Stimulated activated memory B cell treated with anti-CD40 and anti-IgM and Interleukin-4, amounts not matched to agents 10 μg/mL and 1 μg/mL and 100 μg/mL, for 72 hours (primary cell): ENCODE measurements around the gene ZYX.
"Not testable (repeated sequence)": the region's sequence is repeated elsewhere in the genome, so short reads cannot be mapped to it uniquely, and the experiment has no call there.

ENCODE experiments used
- ATAC-seq: fragments of 150-1000 bp; cut with Tn5 transposase; 2 replicates; pipeline ENCODE4 v1.10.0; 2021
- H3K27ac Mint-ChIP-seq: one replicate; pipeline ENCODE4 v1.8.0; 2022; ENCODE audit warnings: mild to moderate bottlenecking, mixed read lengths
- H3K27me3 Mint-ChIP-seq: one replicate; pipeline ENCODE4 v1.8.0; 2022; ENCODE audit warnings: mixed read lengths
- H3K36me3 Mint-ChIP-seq: one replicate; pipeline ENCODE4 v1.8.0; 2022; ENCODE audit warnings: mixed read lengths
- H3K4me1 Mint-ChIP-seq: one replicate; pipeline ENCODE4 v1.8.0; 2022; ENCODE audit warnings: mixed read lengths
- H3K4me3 Mint-ChIP-seq: one replicate; pipeline ENCODE4 v1.8.0; 2022; ENCODE audit warnings: mild to moderate bottlenecking, moderate library complexity, mixed read lengths
- H3K9me3 Mint-ChIP-seq: one replicate; pipeline ENCODE4 v1.8.0; 2022; ENCODE audit warnings: mixed read lengths

ZYX gene

DNA sequence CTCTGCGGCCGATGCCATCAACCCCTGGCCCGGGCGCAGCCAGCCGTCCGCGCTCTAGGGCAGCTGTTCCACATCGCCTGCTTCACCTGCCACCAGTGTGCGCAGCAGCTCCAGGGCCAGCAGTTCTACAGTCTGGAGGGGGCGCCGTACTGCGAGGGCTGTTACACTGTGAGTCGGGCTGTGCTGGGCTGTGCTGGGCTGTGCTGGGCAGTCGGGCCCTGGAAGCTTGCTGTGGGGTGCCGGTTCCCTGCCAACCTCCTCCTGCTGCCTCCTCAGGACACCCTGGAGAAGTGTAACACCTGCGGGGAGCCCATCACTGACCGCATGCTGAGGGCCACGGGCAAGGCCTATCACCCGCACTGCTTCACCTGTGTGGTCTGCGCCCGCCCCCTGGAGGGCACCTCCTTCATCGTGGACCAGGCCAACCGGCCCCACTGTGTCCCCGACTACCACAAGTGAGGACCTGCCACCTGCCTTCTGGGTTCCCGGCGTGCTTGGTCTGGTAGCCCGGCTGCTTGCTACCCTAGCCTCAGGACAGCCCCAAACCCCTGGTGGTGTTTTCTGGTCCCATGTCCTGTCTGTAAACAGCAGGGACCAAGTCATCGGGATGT lies 7.5 kb downstream of the ZYX start:
- Mint-ChIP-seq H3K9me3 (no peaks in the 10 kb centered on the region), H3K36me3 (peaks cover 35% of the 10 kb centered on the region), H3K27me3 (no peaks in the 10 kb centered on the region), H3K4me1 (no peaks in the 10 kb centered on the region), H3K4me3 (no peak overlapping the region), H3K27ac (no peak overlapping the region)
- no peak for ATAC-seq

- no peaks in the 10 kb centered on the region for H3K9me3 Mint-ChIP-seq
- no peaks in the 10 kb centered on the region for H3K4me1 Mint-ChIP-seq
- H3K36me3 Mint-ChIP-seq: peaks cover 40% of the 10 kb centered on the region
- no peaks in the 10 kb centered on the region for H3K27me3 Mint-ChIP-seq
- no peak for ATAC-seq
- no peak overlapping the region for H3K27ac Mint-ChIP-seq
- H3K4me3 Mint-ChIP-seq: no peak overlapping the region
Measured at GRCh38 chr7:143389316-143390103, 8.4 kb downstream of the ZYX start.

- no peaks in the 10 kb centered on the region for H3K27me3 Mint-ChIP-seq
- no peaks in the 10 kb centered on the region for H3K9me3 Mint-ChIP-seq
- H3K4me1 Mint-ChIP-seq: no peaks in the 10 kb centered on the region
- H3K4me3 Mint-ChIP-seq: no peak overlapping the region
- no peak for ATAC-seq
- no peak overlapping the region for H3K27ac Mint-ChIP-seq
- peaks cover 40% of the 10 kb centered on the region for H3K36me3 Mint-ChIP-seq
Measured at GRCh38 chr7:143390104-143390772, 9.1 kb downstream of the ZYX start.

DNA sequence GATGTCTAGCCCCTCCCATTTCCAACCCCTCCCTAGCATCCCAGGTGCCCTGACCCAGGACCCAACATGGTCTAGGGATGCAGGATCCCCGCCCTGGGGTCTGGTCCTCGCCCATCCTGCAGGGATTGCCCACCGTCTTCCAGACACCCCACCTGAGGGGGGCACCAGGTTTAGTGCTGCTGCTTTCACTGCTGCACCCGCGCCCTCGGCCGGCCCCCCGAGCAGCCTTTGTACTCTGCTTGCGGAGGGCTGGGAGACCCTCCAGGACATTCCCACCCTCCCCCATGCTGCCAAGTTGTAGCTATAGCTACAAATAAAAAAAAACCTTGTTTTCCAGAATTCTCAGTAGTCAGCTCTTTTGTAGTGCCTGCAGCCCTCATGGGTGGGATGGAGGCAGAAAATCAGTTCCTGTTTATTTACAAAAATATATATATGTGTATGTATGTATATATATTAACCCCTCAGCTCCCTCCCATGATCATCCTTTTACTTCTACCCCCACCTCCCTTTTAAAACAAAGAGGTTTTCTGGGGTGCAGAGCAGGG lies 9.7 kb downstream of the ZYX start:
- no peaks in the 10 kb centered on the region for H3K4me1 Mint-ChIP-seq
- no peak for ATAC-seq
- peaks cover 40% of the 10 kb centered on the region for H3K36me3 Mint-ChIP-seq
- no peaks in the 10 kb centered on the region for H3K9me3 Mint-ChIP-seq
- H3K4me3 Mint-ChIP-seq: no peak overlapping the region
- no peak overlapping the region for H3K27ac Mint-ChIP-seq
- H3K27me3 Mint-ChIP-seq: no peaks in the 10 kb centered on the region

DNA sequence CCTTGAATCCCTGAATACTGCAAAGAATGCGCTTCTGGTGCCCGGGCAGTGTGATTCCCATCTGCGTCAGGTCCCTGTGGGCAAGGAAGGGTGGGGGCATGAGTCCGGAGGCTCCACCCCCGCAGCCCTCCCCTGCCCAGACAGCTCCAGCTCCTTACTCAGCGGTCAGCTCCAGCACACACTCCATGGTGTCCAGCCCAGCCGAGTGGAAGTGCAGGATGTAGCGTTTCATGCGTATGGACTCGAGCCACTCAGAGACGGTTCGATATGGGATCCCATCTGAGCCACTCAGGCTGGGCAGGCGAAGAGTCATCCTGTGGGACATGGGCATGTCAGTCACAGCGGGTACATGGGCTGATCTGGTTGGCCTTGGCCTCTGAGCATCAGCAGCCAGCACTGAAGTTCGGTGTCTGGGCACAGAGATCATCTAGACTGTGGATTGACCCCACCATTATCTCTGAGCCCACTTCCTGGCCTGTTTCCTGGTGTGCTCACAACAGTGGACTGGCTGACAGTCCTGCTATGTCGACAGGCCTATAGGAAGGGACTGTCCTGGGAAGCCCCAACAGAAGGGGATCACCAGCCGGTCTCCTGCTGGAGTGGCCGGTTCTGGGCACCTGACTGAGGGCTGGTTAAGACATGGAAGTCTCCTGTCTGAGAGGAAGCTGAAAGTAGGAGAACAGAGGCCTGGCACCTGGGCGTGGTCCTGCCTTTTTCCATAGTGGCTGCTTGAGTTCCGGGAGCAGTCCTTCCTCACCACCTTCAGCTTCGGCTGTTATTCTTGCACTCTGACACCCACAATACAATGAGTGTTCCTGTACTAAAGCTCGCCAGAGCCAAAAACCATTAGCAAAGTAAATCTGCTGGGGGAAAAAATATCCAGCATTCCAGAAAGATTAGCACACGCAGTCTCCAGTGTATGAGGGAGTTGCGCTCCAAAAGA lies 10.6 kb downstream of the ZYX start:
- Mint-ChIP-seq H3K27ac (no peak overlapping the region), H3K36me3 (peaks cover 40% of the 10 kb centered on the region)

DNA sequence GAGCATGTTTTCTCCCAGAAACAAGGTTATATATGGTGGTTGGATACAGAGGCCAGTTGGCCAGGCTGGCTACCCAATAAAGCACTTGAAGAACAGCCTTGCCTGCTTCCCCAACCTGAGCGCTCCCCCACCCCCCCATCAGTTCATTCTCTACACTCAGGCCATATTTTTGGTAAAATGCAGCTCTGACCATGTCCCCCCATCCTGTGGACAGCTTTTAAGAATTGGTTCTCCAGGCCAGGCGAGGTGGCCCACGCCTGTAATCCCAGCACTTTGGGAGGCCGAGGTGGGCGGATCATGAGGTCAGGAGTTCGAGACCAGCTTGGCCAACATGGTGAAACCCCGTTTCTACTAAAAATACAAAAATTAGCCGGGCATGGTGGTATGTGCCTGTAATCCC lies 11.3 kb downstream of the ZYX start:
- not testable (repeated sequence) for H3K4me1 Mint-ChIP-seq, H3K27ac Mint-ChIP-seq

More for the DNA sequence above, 10.6 kb downstream of the ZYX start:
- Mint-ChIP-seq H3K27me3 (no peaks in the 10 kb centered on the region), H3K4me1 (no peaks in the 10 kb centered on the region), H3K9me3 (no peaks in the 10 kb centered on the region), H3K4me3 (no peak overlapping the region)
- no peak for ATAC-seq

DNA sequence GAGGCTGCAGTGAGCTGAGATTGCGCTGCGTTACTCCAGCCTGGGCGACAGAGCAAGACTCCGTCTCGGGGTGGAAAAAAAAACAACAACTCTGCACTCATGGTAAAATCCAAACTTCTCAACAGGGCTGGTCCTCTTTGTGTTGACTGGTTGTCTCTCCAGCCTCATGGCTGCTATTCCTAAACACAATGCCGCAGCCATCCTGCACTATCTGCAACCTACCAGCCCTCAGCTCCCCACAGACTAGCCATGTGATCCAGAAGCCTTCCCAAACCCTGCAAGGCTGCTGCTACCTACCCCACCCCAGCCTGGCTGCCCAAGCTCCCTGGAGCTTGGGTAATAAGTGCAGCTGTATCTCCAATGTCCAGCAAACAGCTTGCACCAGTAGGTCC lies 11.7 kb downstream of the ZYX start:
- Mint-ChIP-seq H3K27ac (no peak overlapping the region), H3K9me3 (no peaks in the 10 kb centered on the region), H3K4me1 (no peaks in the 10 kb centered on the region), H3K27me3 (no peaks in the 10 kb centered on the region), H3K36me3 (peaks cover 40% of the 10 kb centered on the region), H3K4me3 (no peak overlapping the region)
- no peak for ATAC-seq

More for the DNA sequence above, 11.3 kb downstream of the ZYX start:
- H3K36me3 Mint-ChIP-seq: peaks cover 40% of the 10 kb centered on the region
- H3K9me3 Mint-ChIP-seq, H3K4me3 Mint-ChIP-seq, H3K27me3 Mint-ChIP-seq, ATAC-seq: not testable (repeated sequence)

- H3K4me1 Mint-ChIP-seq: no peaks in the 10 kb centered on the region
- no peak overlapping the region for H3K4me3 Mint-ChIP-seq
- no peak overlapping the region for H3K27ac Mint-ChIP-seq
- no peaks in the 10 kb centered on the region for H3K9me3 Mint-ChIP-seq
- H3K27me3 Mint-ChIP-seq: no peaks in the 10 kb centered on the region
- peaks cover 40% of the 10 kb centered on the region for H3K36me3 Mint-ChIP-seq
- no peak for ATAC-seq
Measured at GRCh38 chr7:143393267-143394041, 12.3 kb downstream of the ZYX start.

- no peaks in the 10 kb centered on the region for H3K4me1 Mint-ChIP-seq
- no peak for ATAC-seq
- no peak overlapping the region for H3K4me3 Mint-ChIP-seq
- peaks cover 39% of the 10 kb centered on the region for H3K36me3 Mint-ChIP-seq
- no peaks in the 10 kb centered on the region for H3K27me3 Mint-ChIP-seq
- H3K9me3 Mint-ChIP-seq: no peaks in the 10 kb centered on the region
- no peak overlapping the region for H3K27ac Mint-ChIP-seq
Measured at GRCh38 chr7:143394068-143394467, 12.9 kb downstream of the ZYX start.

- Mint-ChIP-seq H3K36me3 (peaks cover 32% of the 10 kb centered on the region), H3K27me3 (no peaks in the 10 kb centered on the region), H3K4me1 (no peaks in the 10 kb centered on the region), H3K9me3 (no peaks in the 10 kb centered on the region), H3K4me3 (no peak overlapping the region), H3K27ac (no peak overlapping the region)
- ATAC-seq: no peak
Measured at GRCh38 chr7:143394777-143395176, 13.6 kb downstream of the ZYX start.

- no peaks in the 10 kb centered on the region for H3K9me3 Mint-ChIP-seq
- no peak overlapping the region for H3K27ac Mint-ChIP-seq
- ATAC-seq: no peak
- H3K27me3 Mint-ChIP-seq: no peaks in the 10 kb centered on the region
- no peaks in the 10 kb centered on the region for H3K4me1 Mint-ChIP-seq
- H3K4me3 Mint-ChIP-seq: no peak overlapping the region
- H3K36me3 Mint-ChIP-seq: peaks cover 25% of the 10 kb centered on the region
Measured at GRCh38 chr7:143395187-143396149, 14.3 kb downstream of the ZYX start.

GRCh38 chr7:143396182-143396581 lies 15.0 kb downstream of the ZYX start:
- H3K36me3 Mint-ChIP-seq: peaks cover 20% of the 10 kb centered on the region
- H3K4me3 Mint-ChIP-seq: no peak overlapping the region
- H3K9me3 Mint-ChIP-seq: no peaks in the 10 kb centered on the region
- H3K27ac Mint-ChIP-seq: no peak overlapping the region
- H3K4me1 Mint-ChIP-seq: no peaks in the 10 kb centered on the region
- H3K27me3 Mint-ChIP-seq: no peaks in the 10 kb centered on the region
- no peak for ATAC-seq
